Endodermal cell (in vitro differentiated cells): ENCODE results near the gene VIPR1. TPM values are rescaled to one million over a fixed set of nuclear protein-coding genes. Genes with fewer than 3 reads are reported as not detected.

ENCODE experiments used
- DNase-seq: peaks from one replicate; pipeline ENCODE4 v3.0.0-alpha.2; 2017
- H3K27ac ChIP-seq: 2 replicates; pipeline ENCODE4 v1.5.1; 2013; ENCODE audit warnings: mild to moderate bottlenecking, low read depth, low read length, moderate library complexity
- H3K27me3 ChIP-seq: 2 replicates; pipeline ENCODE4 v1.6.1; 2013; ENCODE audit warnings: mild to moderate bottlenecking, low read length, moderate library complexity; ENCODE audit not compliant: insufficient read depth, control insufficient read depth, poor library complexity, severe bottlenecking
- H3K36me3 ChIP-seq: 2 replicates; pipeline ENCODE4 v1.7.0; 2013; ENCODE audit warnings: mild to moderate bottlenecking, low read length, moderate library complexity; ENCODE audit not compliant: control insufficient read depth, insufficient read depth
- H3K4me1 ChIP-seq: one replicate; pipeline ENCODE4 v1.7.0; 2013; ENCODE audit warnings: low read length; ENCODE audit not compliant: control insufficient read depth, insufficient read depth
- H3K4me3 ChIP-seq: 2 replicates; pipeline ENCODE4 v1.5.1; 2013; ENCODE audit warnings: mild to moderate bottlenecking, low read length, moderate library complexity
- H3K9ac ChIP-seq: 2 replicates; pipeline ENCODE4 v1.6.1; 2013; ENCODE audit warnings: mild to moderate bottlenecking, low read length, moderate library complexity; ENCODE audit not compliant: poor library complexity, severe bottlenecking; ENCODE audit errors: extremely low read depth
- H3K9me3 ChIP-seq: 2 replicates; pipeline ENCODE4 v1.6.1; 2013; ENCODE audit warnings: mild to moderate bottlenecking, low read length, moderate library complexity; ENCODE audit not compliant: control insufficient read depth
- H3K27ac Mint-ChIP-seq: 2 replicates; pipeline ENCODE4 v1.8.0; 2020; ENCODE audit warnings: mixed read lengths
- H3K27me3 Mint-ChIP-seq: 2 replicates; pipeline ENCODE4 v1.8.0; 2021; ENCODE audit warnings: mild to moderate bottlenecking, mixed read lengths; ENCODE audit not compliant: insufficient read depth
- H3K36me3 Mint-ChIP-seq: 2 replicates; pipeline ENCODE4 v1.8.0; 2020; ENCODE audit warnings: low read depth, mixed read lengths
- H3K4me1 Mint-ChIP-seq: 2 replicates; pipeline ENCODE4 v1.8.0; 2020; ENCODE audit warnings: mixed read lengths
- H3K4me3 Mint-ChIP-seq: 2 replicates; pipeline ENCODE4 v1.8.0; 2020; ENCODE audit warnings: mild to moderate bottlenecking, moderate library complexity, mixed read lengths
- H3K9me3 Mint-ChIP-seq: 2 replicates; pipeline ENCODE4 v1.8.0; 2020; ENCODE audit warnings: mild to moderate bottlenecking, mixed read lengths
- CTCF ChIP-seq: fragments of 200-600 bp; sonication (generic); conservative IDR thresholded peaks from 2 replicates; pipeline ENCODE4 v1.5.0; 2021; ENCODE audit warnings: antibody characterized with exemption, mild to moderate bottlenecking
- WGBS, 2 experiments: methylation state at CpG; one replicate each; pipeline versions ENCODE4 v1.1.5 to v1.1.7; 2013; ENCODE audit warnings: missing lambda C conversion rate in 2 of 2, mixed read lengths in 1 of 2; ENCODE audit not compliant: insufficient coverage in 1 of 2, insufficient read length in 1 of 2; 5-methylcytosine and 5-hydroxymethylcytosine counted together
- total RNA-seq, 2 donors: library from RNA; stranded (reverse); fragmentation: NEBNext Ultra II Directional in 1 of 2; extraction: Animal tissue kit (Norgen Biotek cat#: 25700) in 1 of 2; gene quantifications; 2 replicates in 1 of 2; 3 replicates in 1 of 2; pipeline ENCODE4 v1.2.1, GENCODE V29; 2021

VIPR1 gene
- total RNA-seq, 2 donors from 2014 or later: 12.9 to 14.7 TPM

- Histone ChIP-seq H3K27me3 (no peaks in the 10 kb centered on the region), H3K4me3 (no peak overlapping the region), H3K4me1 (no peaks in the 10 kb centered on the region), H3K27ac (no peak overlapping the region), H3K9me3 (no peaks in the 10 kb centered on the region), H3K36me3 (no peaks in the 10 kb centered on the region), H3K9ac (no peak overlapping the region)
- Mint-ChIP-seq H3K4me3 (no peak overlapping the region), H3K9me3 (no peaks in the 10 kb centered on the region), H3K27ac (no peak overlapping the region), H3K27me3 (peaks cover 15% of the 10 kb centered on the region), H3K4me1 (peaks cover 9% of the 10 kb centered on the region), H3K36me3 (no peaks in the 10 kb centered on the region)
- TF ChIP-seq CTCF: no peak
- DNase-seq: no peak
- 87 to 100% methylated on average over 3 to 4 of the region's 4 CpGs for WGBS, 2 experiments
These were observed 13.8 kb upstream of the VIPR1 start for GRCh38 chr3:42488687-42489086.

GRCh38 chr3:42489116-42489936 lies 13.1 kb upstream of the VIPR1 start:
- H3K36me3 Mint-ChIP-seq: no peaks in the 10 kb centered on the region
- no peak overlapping the region for H3K4me3 Mint-ChIP-seq
- Histone ChIP-seq H3K9ac (no peak overlapping the region), H3K27me3 (no peaks in the 10 kb centered on the region), H3K36me3 (no peaks in the 10 kb centered on the region), H3K4me3 (no peak overlapping the region), H3K27ac (no peak overlapping the region), H3K9me3 (no peaks in the 10 kb centered on the region), H3K4me1 (no peaks in the 10 kb centered on the region)
- H3K27ac Mint-ChIP-seq: no peak overlapping the region
- peaks cover 15% of the 10 kb centered on the region for H3K27me3 Mint-ChIP-seq
- no peaks in the 10 kb centered on the region for H3K9me3 Mint-ChIP-seq
- H3K4me1 Mint-ChIP-seq: peaks cover 9% of the 10 kb centered on the region
- TF ChIP-seq CTCF: no peak
- DNase-seq: peak; percentile 40
- 95% methylated on average over 7 to 10 of the region's 10 CpGs for WGBS, 2 experiments

GRCh38 chr3:42489937-42490227 lies 12.6 kb upstream of the VIPR1 start:
- H3K27ac Mint-ChIP-seq: no peak overlapping the region
- H3K27ac ChIP-seq: no peak overlapping the region
- peaks cover 15% of the 10 kb centered on the region for H3K27me3 Mint-ChIP-seq
- no peak overlapping the region for H3K4me3 Mint-ChIP-seq
- H3K36me3 Mint-ChIP-seq: no peaks in the 10 kb centered on the region
- no peaks in the 10 kb centered on the region for H3K36me3 ChIP-seq
- H3K4me3 ChIP-seq: no peak overlapping the region
- no peaks in the 10 kb centered on the region for H3K4me1 ChIP-seq
- no peaks in the 10 kb centered on the region for H3K9me3 ChIP-seq
- no peak for DNase-seq
- H3K9me3 Mint-ChIP-seq: no peaks in the 10 kb centered on the region
- H3K27me3 ChIP-seq: no peaks in the 10 kb centered on the region
- TF ChIP-seq CTCF: no peak
- 89% methylated on average over 3 of the region's 3 CpGs; no CpG with 5 or more reads in 1 of the 2 experiments for WGBS, 2 experiments
- no peak overlapping the region for H3K9ac ChIP-seq
- peaks cover 7% of the 10 kb centered on the region for H3K4me1 Mint-ChIP-seq
